ENCODE results near the gene MSH3. TPM values are rescaled to one million over a fixed set of nuclear protein-coding genes. Genes with fewer than 3 reads are reported as not detected.

The MSH3 gene
- total RNA-seq, 4 donors from 2014 or later = 14.5 to 27.2 (median 21.5) TPM

- H3K27ac ChIP-seq = no peak overlapping the region
- no peaks in the 10 kb centered on the region for H3K9me3 ChIP-seq
- no peak for TF ChIP-seq CTCF (IDR thresholded peaks at IDR 0.05)
- no peak for TF ChIP-seq POLR2A (IDR thresholded peaks at IDR 0.05)
- no peaks in the 10 kb centered on the region for H3K4me1 ChIP-seq
- H3K36me3 ChIP-seq = no peaks in the 10 kb centered on the region
- no peak for DNase-seq
- H3K4me3 ChIP-seq = no peak overlapping the region
- H3K27me3 ChIP-seq = no peaks in the 10 kb centered on the region
These were observed 34.4 kb downstream of the MSH3 start for GRCh38 chr5:80688648-80689420.

- Histone ChIP-seq H3K4me1 (no peaks in the 10 kb centered on the region), H3K27ac (no peak overlapping the region), H3K9me3 (no peaks in the 10 kb centered on the region), H3K27me3 (no peaks in the 10 kb centered on the region), H3K4me3 (no peak overlapping the region), H3K36me3 (no peaks in the 10 kb centered on the region)
- TF ChIP-seq POLR2A (IDR thresholded peaks at IDR 0.05) = no peak
- TF ChIP-seq CTCF (IDR thresholded peaks at IDR 0.05) = no peak
- no peak for DNase-seq
These were observed 35.2 kb downstream of the MSH3 start for GRCh38 chr5:80689627-80690026.

DNA sequence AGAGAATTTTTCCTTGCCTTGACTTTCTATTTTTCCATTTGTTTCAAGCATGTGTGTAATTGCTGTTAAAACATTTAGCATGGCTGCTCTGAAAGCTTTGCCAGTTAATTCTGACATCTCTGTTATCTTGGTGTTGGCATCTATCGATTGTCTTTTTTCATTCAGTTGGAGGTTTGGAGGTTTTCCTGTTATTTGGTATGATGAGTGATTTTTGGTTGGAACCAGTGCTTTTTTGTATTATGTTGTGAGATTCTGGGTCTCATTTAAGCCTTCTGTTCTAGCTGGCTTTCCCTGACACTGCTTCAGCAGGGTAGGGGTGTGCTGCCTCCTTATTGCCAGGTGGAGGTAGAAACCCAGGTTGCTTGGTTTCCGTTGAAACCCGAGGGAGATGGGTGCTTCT lies 41.2 kb downstream of the MSH3 start:
- TF ChIP-seq POLR2A (IDR thresholded peaks at IDR 0.05) (no peak), CTCF (IDR thresholded peaks at IDR 0.05) (no peak)
- no peak overlapping the region for H3K4me3 ChIP-seq

DNA sequence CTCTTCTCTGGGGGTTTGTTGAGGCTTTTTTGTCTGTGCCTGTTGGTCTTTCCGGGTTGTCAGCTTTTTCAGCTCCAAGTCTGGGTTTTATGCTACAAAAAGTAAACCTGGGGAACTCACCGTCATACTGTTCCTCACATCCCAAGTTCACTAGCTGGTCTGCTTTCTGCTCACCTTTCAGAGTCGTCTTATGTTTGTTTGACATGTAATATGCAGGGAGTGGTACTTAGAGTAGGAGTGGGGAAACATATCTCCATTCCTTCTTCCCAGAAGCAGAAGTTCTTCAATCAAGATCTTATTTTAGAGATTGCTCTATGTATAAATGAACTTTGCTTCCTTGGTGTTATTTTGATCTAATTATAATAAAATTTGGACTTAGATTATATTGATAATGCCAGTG lies 42.0 kb downstream of the MSH3 start:
- Histone ChIP-seq H3K4me1 (no peaks in the 10 kb centered on the region), H3K36me3 (no peaks in the 10 kb centered on the region), H3K27me3 (no peaks in the 10 kb centered on the region), H3K4me3 (no peak overlapping the region), H3K9me3 (no peaks in the 10 kb centered on the region), H3K27ac (no peak overlapping the region)
- TF ChIP-seq POLR2A (IDR thresholded peaks at IDR 0.05) (no peak), CTCF (IDR thresholded peaks at IDR 0.05) (no peak)
- no peak for DNase-seq

More for the DNA sequence above, 41.2 kb downstream of the MSH3 start:
- Histone ChIP-seq H3K9me3 (no peaks in the 10 kb centered on the region), H3K4me1 (no peaks in the 10 kb centered on the region), H3K27me3 (no peaks in the 10 kb centered on the region), H3K27ac (no peak overlapping the region), H3K36me3 (no peaks in the 10 kb centered on the region)
- no peak for DNase-seq

GRCh38 chr5:80697100-80697499 lies 42.6 kb downstream of the MSH3 start:
- H3K4me3 ChIP-seq = no peak overlapping the region
- DNase-seq = no peak
- H3K4me1 ChIP-seq = no peaks in the 10 kb centered on the region
- no peaks in the 10 kb centered on the region for H3K9me3 ChIP-seq
- H3K36me3 ChIP-seq = no peaks in the 10 kb centered on the region
- H3K27me3 ChIP-seq = no peaks in the 10 kb centered on the region
- no peak overlapping the region for H3K27ac ChIP-seq
- no peak for TF ChIP-seq POLR2A (IDR thresholded peaks at IDR 0.05)
- TF ChIP-seq CTCF (IDR thresholded peaks at IDR 0.05) = no peak
